ENCODE results near the gene SELENOW. TPM values are rescaled to one million over a fixed set of nuclear protein-coding genes. Genes with fewer than 3 reads are reported as not detected.

The SELENOW gene
- total RNA-seq (100 to 1,000 TPM in 1 of 6 donors, 10 to 100 TPM in 5; 55.4 to 139 (median 76.3) TPM), polyA plus RNA-seq (100 to 1,000 TPM; 286 to 291 TPM)

- H3K9me3 ChIP-seq: no peaks in the 10 kb centered on the region
- H3K27me3 ChIP-seq: no peaks in the 10 kb centered on the region
- ATAC-seq (peak; percentile 92 to 95 (median 93)), DNase-seq (peak; percentile 74 to 92 (median 80)), FAIRE-seq (no peak)
- peak within 1 kb of the TSS; percentile 74 to 89 (median 83) for H3K4me3 ChIP-seq
- no peaks in the 10 kb centered on the region for H3K36me3 ChIP-seq
- intact Hi-C loops (cut with DNase I): no loop called here
- TF ChIP-seq CTCF (IDR thresholded peaks at IDR 0.05): no peak
- WGBS, 2 donors: 1% methylated on average over 57 to 63 of the region's 65 CpGs
- peak within 1 kb of the TSS; percentile 97 to 99 (median 98) for H3K27ac ChIP-seq
- H3K4me1 ChIP-seq: peaks cover 0 to 23% (median 5%) of the 10 kb centered on the region in 3 donors
These were observed at the start of gene SELENOW for GRCh38 chr19:47778049-47778953. Gene SELENOW, plus strand, starts transcription at chr19:47778703. Its CDS starts 83 bp downstream, at chr19:47778786.

GRCh38 chr19:47729468-47729798 is 49.1 kb upstream of the SELENOW start:
- intact Hi-C loops (cut with DNase I): no loop called here
- no peak for FAIRE-seq

GRCh38 chr19:47729799-47730520 is 48.5 kb upstream of the SELENOW start:
- no peak for FAIRE-seq

More at GRCh38 chr19:47729468-47729798, 49.1 kb upstream of the SELENOW start:
- Histone ChIP-seq H3K4me1 (peaks cover 0 to 6% (median 0%) of the 10 kb centered on the region in 3 donors), H3K27ac (peak overlapping the region; percentile 69 to 89 (median 78)), H3K36me3 (peaks cover 0 to 15% (median 0%) of the 10 kb centered on the region in 3 donors), H3K4me3 (peak overlapping the region in 2 of 4 donors; percentile 36 to 37), H3K27me3 (no peaks in the 10 kb centered on the region), H3K9me3 (no peaks in the 10 kb centered on the region)
- ATAC-seq (peak; percentile 85 to 94 (median 88)), DNase-seq (peak; percentile 79 to 93 (median 88))
- WGBS, 2 donors: 20 to 31% methylated on average over 9 of the region's 9 CpGs
- TF ChIP-seq CTCF (IDR thresholded peaks at IDR 0.05): no peak

GRCh38 chr19:47730521-47730889 is 48.0 kb upstream of the SELENOW start:
- intact Hi-C loops (cut with DNase I): no loop called here
- FAIRE-seq (no peak), ATAC-seq (no peak), DNase-seq (no peak)
- no peaks in the 10 kb centered on the region for H3K27me3 ChIP-seq
- H3K9me3 ChIP-seq: no peaks in the 10 kb centered on the region
- H3K27ac ChIP-seq: peak overlapping the region; percentile 28 to 89 (median 77)
- 88 to 92% methylated on average over 8 of the region's 8 CpGs for WGBS, 2 donors
- no peak for TF ChIP-seq CTCF (IDR thresholded peaks at IDR 0.05)
- no peak overlapping the region for H3K4me3 ChIP-seq
- peaks cover 0 to 15% (median 0%) of the 10 kb centered on the region in 3 donors for H3K36me3 ChIP-seq
- H3K4me1 ChIP-seq: peaks cover 0 to 6% (median 0%) of the 10 kb centered on the region in 3 donors

More at GRCh38 chr19:47729799-47730520, 48.5 kb upstream of the SELENOW start:
- DNase-seq: peak; percentile 87 to 96 (median 91)
- peak overlapping the region in 3 of 4 donors; percentile 12 to 37 (median 36) for H3K4me3 ChIP-seq
- 28 to 37% methylated on average over 30 of the region's 30 CpGs for WGBS, 2 donors
- intact Hi-C loops (cut with DNase I): no loop called here
- no peaks in the 10 kb centered on the region for H3K9me3 ChIP-seq
- no peak for TF ChIP-seq CTCF (IDR thresholded peaks at IDR 0.05)
- H3K27me3 ChIP-seq: no peaks in the 10 kb centered on the region
- peaks cover 0 to 15% (median 0%) of the 10 kb centered on the region in 3 donors for H3K36me3 ChIP-seq
- ATAC-seq: peak; percentile 86 to 92 (median 89)
- H3K27ac ChIP-seq: peak overlapping the region; percentile 69 to 89 (median 78)
- H3K4me1 ChIP-seq: peaks cover 0 to 6% (median 0%) of the 10 kb centered on the region in 3 donors
